Activated CD8-positive, alpha-beta memory T cell treated with anti-CD3 and anti-CD28 coated beads for 48 hours (primary cell): Measurements from ENCODE around the gene BCL11A.
"Not testable (repeated sequence)": the region's sequence is repeated elsewhere in the genome, so short reads cannot be mapped to it uniquely, and the experiment has no call there.

Source experiments
- DNase-seq, 3 experiments: peaks; one replicate each; pipeline ENCODE4 v3.0.0-alpha.2; 2020; ENCODE audit warnings: low read depth in 2 of 3, low spot score in 2 of 3

The BCL11A gene

DNA sequence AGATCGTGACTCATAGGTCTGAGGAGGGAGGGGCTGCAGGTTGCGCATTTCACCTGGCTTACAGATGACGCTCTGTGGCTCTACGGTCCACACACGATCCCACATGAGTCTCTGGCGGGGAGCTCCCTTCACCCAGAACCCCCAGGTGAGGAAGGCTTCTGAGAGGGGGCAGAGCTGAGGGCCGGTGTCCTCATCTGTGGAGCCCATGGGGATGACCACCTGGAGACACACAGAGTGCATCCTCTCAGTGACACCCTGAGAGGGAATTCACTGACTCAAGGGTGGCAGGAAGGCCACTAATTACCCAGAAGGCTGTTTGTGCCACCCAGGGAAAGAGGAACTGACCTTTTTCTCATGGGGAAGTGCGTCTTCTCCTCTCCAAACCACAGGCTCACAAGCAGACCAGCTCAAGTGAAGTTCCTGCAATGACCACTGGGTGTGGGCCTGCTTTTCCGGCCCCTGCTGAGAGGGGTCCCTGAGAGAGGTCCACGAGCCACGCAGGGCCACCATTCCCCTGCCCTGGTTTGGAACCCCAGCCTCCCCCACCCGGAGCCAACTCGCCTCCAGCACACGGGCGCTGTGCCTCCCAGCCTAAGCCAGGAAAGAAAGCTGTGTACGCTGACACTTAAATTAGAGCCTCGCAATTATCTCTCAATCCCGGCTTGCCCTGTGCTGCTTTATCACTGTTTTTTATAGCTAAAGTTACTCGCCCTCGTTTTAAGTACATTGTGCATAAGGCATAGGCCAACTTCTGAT is 114.1 kb downstream of the BCL11A start:
- DNase-seq: no peak

DNA sequence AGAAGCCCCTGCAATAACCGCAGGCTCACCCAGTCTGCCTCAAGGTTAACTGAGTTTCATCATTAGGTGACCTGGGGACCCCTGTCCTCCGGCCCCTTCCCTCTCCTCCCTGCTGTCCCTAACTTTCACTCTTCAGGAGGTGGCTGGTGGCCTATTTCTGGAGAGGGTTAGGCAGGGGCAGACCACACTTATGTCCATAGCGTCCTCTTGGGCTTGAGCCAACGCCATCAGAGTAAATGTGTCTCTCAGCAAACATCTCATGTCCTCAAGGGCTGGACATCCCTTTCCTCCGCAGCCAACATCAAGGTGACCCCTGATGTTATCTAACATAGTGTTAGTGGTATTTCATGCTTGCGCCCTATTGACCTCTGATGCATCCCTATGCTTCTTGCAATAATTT is 114.8 kb downstream of the BCL11A start:
- no peak for DNase-seq

DNA sequence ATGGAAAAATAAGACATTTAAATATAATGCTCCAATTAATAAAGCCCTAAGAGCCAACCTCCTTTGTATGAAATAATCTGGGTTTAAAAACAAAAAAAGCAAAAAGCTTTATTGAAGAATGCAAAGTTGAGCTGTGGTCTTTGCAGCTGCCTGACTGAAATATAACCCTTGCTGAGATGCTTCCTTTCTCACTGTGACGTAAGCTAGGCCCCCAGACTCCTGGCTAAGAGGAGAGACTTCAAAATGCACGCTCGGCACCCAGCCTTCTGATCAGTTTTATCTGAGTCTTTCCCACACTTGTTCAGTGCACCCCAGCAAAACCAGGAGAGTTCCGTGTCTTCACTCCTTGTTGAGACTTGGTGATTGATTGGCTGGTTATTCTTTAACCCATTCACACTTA is 115.3 kb downstream of the BCL11A start:
- no peak for DNase-seq

DNA sequence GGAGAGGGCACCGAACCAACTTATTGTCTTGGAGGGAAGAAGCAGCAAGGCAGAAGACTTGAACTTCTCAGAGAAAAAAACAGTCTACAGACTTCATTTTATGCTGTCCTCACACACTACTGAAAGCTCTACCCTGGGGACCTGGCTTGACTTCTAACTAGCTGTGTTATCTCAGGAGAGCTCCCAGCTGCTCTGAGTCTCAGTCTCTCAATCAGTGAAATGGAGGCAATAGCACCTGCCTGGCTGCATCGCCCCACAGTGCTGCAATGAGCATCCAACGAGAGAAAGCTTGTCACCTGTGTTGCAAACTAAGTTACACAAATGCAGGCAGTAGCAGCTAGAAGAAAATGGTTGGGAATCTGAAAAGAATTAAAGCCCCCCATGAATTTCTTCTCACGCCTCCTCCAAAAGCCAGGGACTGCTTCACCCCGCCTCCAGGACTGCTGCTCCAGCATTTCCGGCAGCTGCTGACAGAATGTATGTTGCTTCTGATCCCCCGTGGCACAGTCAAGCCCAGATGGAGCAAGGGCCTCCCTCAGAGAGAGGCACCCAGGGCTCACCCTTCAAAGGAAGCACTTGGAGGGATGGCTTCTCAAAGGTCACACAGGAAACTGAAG is 116.3 kb downstream of the BCL11A start:
- DNase-seq: no peak

DNA sequence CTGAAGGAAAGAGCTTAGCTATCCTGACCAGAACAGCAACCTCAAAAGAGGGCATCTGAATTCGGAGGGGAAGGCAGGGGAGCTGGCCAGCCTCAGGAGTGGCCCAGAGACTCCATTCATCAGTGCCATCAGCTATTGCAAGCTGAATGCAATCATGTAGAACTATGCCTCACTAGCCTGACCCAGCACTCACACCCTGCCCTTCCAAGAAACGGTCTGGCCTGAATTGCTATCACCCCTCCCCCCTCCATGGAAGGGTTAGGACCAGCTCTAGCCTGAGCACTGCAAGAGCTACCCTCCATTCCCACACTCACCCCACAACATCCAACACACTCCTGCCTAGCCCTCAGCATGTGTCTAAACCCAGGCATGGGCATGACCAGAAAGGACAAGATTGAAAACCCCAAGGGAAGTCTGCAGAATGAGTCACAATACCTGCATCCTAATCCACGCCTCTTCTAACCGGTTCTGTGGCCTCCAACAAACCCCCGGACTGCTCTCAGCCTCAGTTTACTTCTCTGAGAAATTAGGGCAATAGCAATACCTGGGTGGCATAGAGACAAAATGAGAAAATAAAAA is 120.3 kb downstream of the BCL11A start:
- no peak for DNase-seq

DNA sequence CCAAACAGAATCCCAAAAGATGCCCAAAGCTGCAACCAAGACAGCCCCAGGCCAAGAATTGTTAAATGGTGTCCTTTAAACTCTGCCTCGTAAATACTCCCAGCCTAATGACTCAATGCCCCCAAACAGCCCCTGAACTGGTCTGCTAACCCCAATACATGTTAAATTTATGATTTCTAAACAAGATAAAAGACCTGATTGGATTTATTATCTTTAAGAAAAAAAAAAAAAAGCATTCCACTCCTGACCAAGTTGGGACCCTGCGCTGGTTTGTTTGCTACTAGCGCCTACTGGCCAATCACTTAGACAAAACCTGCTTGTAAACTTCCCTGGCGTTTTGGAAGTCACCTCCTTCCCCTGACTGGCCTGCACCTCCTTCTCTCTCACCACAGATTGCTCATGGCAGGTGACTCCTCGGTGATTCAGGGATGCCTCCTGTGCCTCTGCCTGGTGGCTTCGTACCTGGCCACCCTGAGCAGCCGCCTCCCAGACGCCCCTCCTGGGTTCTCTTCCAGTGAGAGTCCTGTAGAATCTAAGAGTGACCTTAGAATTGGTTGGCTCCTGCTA is 121.3 kb downstream of the BCL11A start:
- no peak for DNase-seq

DNA sequence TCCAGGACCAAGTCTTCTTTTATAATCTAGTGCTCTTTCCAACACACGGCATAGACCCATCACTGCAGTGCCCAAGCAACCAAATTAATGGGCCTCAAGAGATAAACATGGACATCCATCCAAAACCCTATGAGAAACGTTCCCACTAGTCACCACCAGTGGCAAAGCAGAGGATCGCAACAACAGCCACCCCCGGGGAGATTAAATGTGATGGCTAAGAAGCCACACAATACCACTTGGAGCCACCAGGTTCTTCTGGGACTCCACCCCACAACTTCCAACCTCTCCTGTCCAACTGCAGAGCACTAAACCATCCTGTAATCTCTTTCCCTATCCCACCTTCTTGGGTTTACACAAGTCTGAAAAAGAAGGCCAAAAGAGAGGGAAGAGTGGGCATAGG is 123.8 kb downstream of the BCL11A start:
- DNase-seq: no peak

DNA sequence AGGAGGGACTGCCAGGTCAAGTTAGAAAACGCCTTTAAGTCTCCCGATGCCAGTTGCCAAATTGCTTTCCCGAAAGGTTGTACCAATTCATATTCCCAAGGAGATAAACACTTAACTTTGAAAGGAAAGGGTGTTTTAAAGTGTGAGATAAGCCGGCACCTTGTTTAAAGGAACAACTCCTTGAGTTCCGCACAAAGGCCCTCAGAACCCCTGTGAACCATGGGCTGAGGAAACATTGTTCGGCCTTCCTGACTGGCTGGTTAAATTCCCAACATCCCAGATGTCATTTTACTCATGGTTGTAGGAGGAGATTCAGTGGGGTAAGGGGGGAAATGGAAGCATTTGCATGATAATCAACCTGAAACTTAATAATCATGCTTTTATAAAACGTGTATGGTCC is 126.6 kb downstream of the BCL11A start:
- DNase-seq: no peak

DNA sequence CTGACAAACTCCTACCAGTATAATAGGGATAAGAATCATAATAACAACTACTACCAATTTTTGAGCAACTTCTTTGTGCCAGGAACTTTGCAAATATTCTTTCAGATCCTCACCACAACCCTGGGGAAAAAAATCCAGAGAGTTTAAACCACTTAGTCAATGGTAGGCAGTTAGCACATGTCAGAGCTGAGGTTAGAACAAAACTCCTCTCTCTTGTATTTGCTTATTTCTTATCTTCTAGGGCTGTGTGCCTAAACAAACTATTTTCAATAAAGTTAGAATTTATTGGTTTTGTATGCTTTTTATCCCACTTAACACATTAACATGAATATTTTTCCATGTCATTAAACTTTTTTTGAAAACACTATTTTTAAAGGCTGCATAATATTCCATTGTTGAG is 127.1 kb downstream of the BCL11A start:
- no peak for DNase-seq

DNA sequence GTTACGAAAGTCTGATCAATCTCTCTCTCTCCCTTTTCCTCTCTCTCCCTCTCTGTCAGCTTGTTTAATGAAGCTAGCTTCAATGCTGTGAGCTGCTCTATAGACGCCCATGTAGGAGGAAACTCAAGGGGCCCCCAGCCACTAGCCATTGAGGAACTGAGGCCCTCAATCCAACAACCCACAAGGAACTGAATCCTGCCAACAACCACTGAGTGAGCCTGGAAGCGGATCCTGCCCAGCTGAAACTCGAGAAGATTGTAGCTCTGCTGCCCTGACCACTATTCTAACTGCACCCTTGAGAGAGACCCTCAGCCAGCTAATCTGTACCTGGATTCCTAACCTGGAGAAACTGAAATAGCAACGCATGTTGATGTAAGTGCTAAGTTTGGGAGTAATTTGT is 129.2 kb downstream of the BCL11A start:
- DNase-seq: no peak

DNA sequence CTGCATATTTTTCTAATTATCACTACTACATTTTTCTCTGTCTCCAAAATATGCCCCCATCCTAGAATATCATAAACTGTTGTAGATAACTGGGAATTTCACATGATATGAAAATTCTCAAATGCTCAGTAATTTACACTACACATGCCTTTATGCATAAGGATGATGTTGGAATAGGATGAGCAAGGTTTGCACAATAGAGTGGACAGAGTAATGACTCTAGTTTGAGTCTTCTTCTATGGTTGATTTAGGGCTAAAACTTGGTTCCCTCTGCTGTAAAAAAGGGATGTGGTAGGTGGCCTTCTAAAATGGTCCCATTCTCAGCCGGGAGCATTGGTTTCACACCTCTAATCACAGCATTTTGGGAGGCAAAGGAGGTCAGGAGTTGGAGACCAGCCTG is 129.9 kb downstream of the BCL11A start:
- DNase-seq: no peak

DNA sequence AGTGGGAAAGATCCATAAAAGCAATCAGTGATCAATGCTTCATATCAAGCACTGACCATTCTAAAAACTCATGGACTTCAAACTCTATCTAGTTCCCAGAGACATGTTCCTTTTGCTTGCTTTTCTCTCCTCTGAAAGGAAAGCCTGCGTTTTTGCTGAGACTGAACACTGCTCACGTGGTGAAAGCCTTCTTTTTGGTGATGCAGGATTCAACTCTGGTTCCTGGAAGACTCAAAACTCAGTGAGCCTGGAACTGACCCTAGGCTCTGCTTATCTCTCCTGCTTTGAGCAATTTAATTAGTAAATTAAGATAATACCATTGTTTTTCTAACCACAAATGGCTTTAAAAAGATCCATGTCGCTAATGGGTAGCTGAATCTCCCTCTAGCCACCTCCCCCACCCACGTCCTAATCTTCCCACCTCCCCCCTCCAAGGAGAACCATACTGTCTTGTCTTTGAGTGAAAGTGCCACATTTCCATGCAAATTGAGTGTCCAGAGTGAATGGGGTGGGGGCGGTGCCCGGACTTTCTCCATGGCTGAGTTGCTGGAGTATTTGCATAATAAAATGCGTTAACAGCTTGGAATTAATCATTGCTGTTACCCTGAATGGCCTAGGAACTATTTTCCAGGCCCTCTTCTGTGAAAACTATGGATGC is 130.5 kb downstream of the BCL11A start:
- DNase-seq: no peak

DNA sequence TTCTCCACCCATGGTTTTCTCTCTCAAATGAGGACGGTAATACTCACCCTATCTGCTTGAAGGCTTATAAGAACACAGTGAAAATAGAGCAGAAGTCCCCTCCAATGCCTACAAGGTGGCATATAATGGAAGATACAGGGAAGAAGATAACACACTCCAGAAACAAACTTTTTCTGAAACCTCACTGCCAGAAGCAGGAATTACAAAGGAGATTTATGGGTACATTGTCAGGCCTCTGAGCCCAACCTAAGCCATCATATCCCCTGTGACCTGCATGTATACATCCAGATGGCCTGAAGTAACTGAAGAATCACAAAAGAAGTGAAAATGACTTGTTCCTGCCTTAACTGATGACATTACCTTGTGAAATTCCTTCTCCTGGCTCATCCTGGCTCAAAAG is 136.2 kb downstream of the BCL11A start:
- DNase-seq: not testable (repeated sequence)

DNA sequence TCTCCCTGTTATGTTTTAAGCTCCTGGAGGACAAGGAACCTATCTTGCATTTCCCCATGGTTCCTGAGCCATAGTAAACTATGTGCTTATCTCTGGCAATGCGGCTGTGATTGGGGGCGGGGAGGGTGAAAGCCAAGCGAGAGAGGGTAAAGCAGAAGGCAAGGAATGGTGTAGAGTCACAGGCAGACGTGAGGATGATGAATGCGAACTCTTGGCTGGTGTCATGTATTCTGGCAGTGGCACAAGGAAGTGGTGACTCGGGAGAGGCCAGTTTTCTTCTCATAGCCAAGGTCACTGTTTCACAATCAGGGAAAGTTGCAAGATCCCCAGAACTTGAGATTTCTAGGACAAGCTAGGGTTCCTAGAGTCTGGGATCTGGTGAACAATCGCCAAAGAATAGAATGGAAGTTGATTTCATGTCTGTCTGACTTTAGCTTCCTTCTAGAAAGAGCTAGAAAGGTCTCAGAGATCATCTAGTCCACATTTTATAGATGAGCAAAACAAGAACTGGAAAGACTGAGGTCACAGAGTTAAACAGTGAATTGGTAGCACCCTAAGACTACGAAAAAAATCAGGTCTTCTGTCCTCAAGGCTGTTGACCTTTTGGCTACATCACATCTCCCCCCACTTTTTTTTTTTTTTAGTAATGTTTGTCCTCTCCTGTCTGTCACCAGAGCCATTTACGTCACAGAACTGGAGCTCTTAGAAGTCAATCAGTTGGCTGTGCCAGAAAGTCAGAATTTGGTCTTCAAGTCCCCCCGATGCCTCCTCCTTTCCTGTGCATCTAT is 137.0 kb downstream of the BCL11A start:
- DNase-seq: no peak

DNA sequence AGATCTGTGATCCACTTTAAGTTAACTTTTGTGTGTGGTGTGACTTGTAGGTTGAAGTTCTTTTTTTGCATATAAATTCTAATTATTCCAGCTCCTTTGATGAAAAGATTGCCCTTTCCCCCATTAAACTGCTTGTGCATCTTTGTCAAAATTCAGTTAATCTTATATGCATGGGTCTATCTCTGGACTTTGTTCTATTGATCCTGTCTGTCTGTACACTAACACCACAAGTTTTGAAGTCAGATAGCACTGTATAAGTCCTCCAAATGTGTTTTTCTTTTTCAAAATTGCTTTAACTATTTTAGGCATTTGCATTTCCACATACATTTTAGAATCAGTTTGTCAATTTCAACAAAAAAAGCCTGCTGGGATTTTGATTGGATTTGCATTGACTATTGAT is 137.6 kb downstream of the BCL11A start:
- no peak for DNase-seq

DNA sequence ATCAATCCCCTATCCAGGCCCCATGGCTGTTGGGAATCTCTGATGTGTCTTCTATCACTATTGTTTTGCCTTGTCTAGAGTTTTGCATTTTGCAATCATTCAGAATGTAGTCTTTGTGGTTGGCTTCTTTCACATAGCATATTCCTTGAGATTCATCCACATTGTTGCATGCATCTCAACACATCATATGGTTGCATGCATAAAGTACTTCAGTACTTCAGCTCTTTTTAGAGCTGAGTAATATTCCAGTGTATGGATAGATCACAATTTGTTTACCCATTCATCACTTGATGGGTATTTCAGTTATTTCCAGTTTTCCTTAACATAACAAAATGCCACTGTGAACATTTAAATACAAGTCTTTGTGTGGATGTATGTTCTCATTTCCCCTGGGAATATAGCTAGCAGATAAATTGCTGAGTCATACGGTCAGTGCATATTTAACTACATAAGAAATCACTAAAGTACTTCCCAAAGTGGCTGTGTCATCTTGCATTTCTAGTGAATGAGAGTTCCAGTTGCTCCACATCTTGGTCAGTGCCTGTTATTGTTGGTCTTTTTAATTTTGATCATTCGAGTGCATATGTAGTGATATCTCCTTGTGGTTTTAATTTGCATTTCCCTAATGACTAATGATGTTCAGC is 138.8 kb downstream of the BCL11A start:
- DNase-seq: no peak

DNA sequence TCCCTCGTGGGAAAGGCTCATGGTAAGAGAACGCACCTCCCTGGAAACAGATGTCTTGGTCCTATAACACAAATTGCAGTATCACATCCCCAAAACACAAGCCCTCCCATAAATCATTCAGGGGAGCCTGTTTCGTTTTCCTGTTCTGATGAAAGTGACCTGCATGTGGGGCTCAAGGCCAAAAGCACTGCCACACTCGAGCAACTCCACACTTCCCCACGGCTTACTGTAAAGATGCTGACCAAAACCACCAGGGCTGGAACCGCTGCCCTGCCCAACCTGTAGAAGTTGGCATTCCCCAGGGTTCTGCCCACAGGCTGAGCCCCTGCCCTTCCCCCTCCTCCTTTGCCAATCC is 139.7 kb downstream of the BCL11A start:
- DNase-seq: no peak

DNA sequence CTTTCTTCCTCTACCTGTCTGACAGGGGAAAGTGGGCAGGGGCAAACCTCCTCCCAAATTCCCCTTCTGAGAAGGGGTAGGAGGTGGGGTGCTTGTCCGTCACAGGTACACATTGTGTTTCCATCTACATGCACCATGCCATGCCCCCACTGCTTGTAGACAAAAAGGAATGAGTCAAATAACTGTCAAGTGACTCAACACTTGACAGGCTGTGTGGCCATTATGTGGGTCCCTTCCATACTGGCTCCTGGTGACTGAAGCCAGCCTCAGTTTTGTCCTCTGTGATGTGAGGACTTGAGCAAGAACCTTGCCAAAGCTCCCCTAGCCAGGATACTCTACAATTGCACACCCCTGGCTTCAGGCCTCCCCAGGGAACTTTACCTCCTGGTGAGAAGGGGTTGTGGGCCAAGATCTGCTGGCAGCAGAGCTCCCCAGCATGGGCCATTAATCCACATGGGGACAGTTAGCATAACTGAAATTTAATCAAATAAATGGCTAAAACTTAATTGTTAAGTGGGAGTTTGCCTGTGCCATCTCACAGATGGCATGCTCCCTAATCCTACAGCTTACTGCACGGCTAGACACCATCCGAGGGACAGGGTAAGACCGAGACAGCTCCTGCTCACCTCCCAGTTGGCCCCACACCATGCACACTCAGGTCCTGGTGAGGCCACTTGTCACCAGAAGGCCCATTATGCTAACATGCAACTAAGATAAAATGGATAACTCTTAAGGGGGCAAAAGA is 140.2 kb downstream of the BCL11A start:
- no peak for DNase-seq

DNA sequence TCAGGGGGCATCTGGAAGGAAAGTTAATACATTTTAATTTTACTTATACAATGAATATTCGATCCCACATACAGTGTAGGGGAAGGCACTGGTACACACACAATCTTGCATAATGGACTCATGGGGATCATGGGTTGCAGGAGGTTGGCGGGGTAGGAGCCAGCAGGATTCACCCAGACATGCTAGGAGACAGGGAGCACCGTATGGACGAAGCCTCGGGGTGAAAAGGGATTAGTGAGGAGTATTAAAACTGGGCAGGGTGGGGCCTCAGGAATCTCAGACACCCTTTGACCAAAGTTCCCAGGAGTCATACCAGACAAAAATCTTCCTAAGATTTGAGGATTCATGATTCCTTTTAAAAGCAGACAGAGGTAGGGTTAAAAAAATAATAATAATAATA is 140.8 kb downstream of the BCL11A start:
- DNase-seq: no peak

DNA sequence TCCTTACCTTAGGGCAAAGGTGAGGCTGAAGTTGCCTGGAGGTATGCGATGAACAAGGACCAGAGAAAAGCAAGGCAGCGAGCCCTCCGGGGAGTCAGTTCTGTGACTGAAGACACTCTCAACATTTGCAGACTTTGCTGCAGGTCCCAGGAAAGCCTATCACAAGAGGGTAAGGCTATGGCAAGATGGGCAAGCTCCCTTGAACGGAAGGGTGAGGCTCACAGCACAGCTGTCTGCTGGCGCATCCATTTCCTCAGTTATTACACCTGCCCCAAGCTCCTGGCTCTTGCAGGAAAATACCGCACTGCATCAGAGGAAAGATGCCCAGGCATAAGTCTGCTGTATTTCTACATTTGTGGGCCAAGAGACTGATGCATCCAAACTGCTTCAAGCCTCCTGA is 141.4 kb downstream of the BCL11A start:
- no peak for DNase-seq
